Immature natural killer cell (primary cell): ENCODE results near the gene RIOK2. TPM values are rescaled to one million over a fixed set of nuclear protein-coding genes. Genes with fewer than 3 reads are reported as not detected.

Source experiments
- DNase-seq, 3 donors: peaks; one replicate each; pipeline ENCODE4 v3.0.0; 2022; ENCODE audit warnings: mixed read lengths in 1 of 3
- H3K27ac Mint-ChIP-seq, 6 donors: one replicate each; pipeline ENCODE4 v1.8.0; 2020; ENCODE audit warnings: mixed read lengths in 6 of 6, mild to moderate bottlenecking in 5 of 6, inconsistent platforms in 4 of 6, moderate library complexity in 3 of 6
- H3K27me3 Mint-ChIP-seq, 3 donors: one replicate each; pipeline ENCODE4 v1.8.0; 2020 to 2021; ENCODE audit warnings: low read depth in 3 of 3, mild to moderate bottlenecking in 3 of 3, mixed read lengths in 3 of 3, moderate library complexity in 3 of 3, inconsistent platforms in 1 of 3
- H3K36me3 Mint-ChIP-seq, 3 donors: one replicate each; pipeline ENCODE4 v1.8.0; 2020; ENCODE audit warnings: mixed read lengths in 3 of 3, inconsistent platforms in 2 of 3, mild to moderate bottlenecking in 2 of 3
- H3K4me1 Mint-ChIP-seq, 2 donors: one replicate each; pipeline ENCODE4 v1.8.0; 2020; ENCODE audit warnings: inconsistent platforms in 2 of 2, mild to moderate bottlenecking in 2 of 2, mixed read lengths in 2 of 2, moderate library complexity in 1 of 2
- H3K4me3 Mint-ChIP-seq, 5 donors: one replicate each; pipeline ENCODE4 v1.8.0; 2020; ENCODE audit warnings: mild to moderate bottlenecking in 5 of 5, mixed read lengths in 5 of 5, inconsistent platforms in 3 of 5, moderate library complexity in 3 of 5
- H3K9me3 Mint-ChIP-seq, 6 donors: one replicate each; pipeline ENCODE4 v1.8.0; 2020; ENCODE audit warnings: mild to moderate bottlenecking in 6 of 6, mixed read lengths in 6 of 6, inconsistent platforms in 4 of 6, moderate library complexity in 3 of 6
- polyA plus RNA-seq, 3 donors: library from polyadenylated mRNA; unstranded; fragments of 300-500 nt; fragmentation: Illumina TruSeq; gene quantifications; one replicate each; pipeline ENCODE4 v1.2.3, GENCODE V29; 2021

Gene RIOK2
- polyA plus RNA-seq, 3 donors from 2014 or later: 10.6 to 15.8 (median 14.8) TPM

DNA sequence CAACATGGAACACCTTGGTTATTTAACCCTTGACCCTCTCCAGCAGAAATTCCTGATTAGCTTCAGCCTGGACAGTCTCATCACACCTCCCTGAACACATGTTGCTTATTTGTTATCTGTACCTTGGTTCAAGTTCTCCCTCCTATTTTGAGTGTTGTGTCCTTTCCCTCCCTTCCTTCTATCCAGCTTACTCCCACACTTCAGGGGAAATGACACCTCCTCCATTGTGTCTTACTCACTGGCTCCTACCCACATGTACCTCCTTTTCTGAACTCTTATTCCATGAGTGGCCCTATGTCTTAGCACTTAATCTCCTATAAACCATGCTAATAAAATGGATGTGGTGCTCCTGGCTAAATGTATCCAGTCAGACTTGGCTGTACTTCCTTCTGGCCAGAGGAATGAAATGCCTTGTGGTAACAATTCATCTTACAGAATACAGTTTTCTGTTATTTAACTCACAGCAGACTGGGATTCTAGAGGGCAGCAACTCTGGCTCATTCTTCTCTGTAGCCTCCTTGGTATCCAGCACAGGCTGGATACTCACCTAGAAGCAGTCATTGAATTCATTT lies 51.8 kb downstream of the RIOK2 start:
- no peaks in the 10 kb centered on the region for H3K36me3 Mint-ChIP-seq
- H3K4me3 Mint-ChIP-seq: no peak overlapping the region
- no peak for DNase-seq
- H3K9me3 Mint-ChIP-seq: no peaks in the 10 kb centered on the region
- H3K27me3 Mint-ChIP-seq: peaks cover 0 to 4% (median 0%) of the 10 kb centered on the region in 3 donors
- no peak overlapping the region for H3K27ac Mint-ChIP-seq
- no peaks in the 10 kb centered on the region for H3K4me1 Mint-ChIP-seq

DNA sequence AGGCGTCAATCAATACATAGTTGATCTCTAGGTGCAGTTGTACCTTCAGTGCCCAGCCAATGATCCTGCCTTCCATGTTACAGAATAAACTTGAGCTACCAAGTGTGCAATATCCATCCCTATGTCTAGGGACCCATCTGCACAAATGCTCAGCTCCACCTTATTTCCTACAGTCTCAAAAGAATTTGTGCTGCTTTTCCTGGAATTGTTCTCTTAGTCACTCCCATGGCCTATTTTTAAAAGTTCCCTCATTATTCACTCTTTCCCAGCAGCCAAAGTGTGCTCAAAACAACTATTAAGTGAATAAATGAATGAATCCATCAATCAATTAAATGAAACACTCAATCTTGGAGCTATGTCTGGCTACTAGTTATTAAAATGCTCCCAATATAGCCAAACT lies 55.3 kb downstream of the RIOK2 start:
- Mint-ChIP-seq H3K27ac (no peak overlapping the region), H3K27me3 (no peaks in the 10 kb centered on the region), H3K9me3 (no peaks in the 10 kb centered on the region), H3K36me3 (no peaks in the 10 kb centered on the region), H3K4me1 (no peaks in the 10 kb centered on the region), H3K4me3 (no peak overlapping the region)
- DNase-seq: no peak

DNA sequence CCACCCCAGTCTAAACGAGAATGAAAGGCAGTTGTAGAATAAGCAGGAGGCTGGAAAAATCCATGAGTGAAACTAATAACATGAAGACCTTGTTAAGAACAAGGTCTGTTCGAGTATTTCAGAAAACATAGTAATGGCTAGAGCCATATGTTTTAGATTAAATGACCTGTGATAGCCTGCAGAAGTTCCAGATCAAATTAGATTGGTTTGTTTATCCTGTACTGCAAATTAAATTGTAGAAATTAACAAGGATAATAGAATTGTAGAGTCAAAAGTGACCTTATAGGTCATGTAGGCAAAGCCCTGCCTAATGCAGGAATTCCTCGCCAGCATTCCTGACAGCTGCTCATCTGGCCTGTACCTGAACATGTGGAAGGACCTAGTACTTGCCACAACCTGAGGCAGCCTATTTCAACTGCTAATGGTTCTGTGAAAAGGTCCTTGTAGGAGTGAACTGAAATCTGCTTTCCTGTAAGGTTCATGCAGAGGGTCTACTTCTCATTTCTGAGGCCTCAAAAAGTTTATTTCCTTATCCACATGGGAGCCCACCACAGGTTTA lies 57.8 kb downstream of the RIOK2 start:
- H3K27ac Mint-ChIP-seq: no peak overlapping the region
- H3K9me3 Mint-ChIP-seq: no peaks in the 10 kb centered on the region
- H3K27me3 Mint-ChIP-seq: no peaks in the 10 kb centered on the region
- H3K4me1 Mint-ChIP-seq: no peaks in the 10 kb centered on the region
- no peak for DNase-seq
- no peaks in the 10 kb centered on the region for H3K36me3 Mint-ChIP-seq
- H3K4me3 Mint-ChIP-seq: no peak overlapping the region

DNA sequence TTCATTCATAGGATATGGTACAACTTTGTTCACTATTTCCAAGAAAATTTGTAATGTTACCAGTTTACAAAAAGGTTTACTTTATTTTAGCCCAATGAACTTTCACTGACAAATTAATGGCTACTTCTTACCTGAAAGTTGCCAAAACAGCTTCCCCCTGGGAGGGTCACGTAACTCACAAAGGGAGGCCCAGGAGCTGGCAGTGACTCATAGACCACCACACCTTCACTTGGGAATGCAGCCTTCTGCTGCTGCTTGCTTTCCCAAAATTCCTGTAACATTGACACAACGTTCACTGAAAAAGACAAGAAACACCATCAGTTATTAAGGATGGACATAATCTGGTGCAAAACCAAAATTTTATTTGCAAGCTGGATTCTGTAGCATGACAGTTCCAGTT lies 58.7 kb downstream of the RIOK2 start:
- no peak overlapping the region for H3K27ac Mint-ChIP-seq

DNA sequence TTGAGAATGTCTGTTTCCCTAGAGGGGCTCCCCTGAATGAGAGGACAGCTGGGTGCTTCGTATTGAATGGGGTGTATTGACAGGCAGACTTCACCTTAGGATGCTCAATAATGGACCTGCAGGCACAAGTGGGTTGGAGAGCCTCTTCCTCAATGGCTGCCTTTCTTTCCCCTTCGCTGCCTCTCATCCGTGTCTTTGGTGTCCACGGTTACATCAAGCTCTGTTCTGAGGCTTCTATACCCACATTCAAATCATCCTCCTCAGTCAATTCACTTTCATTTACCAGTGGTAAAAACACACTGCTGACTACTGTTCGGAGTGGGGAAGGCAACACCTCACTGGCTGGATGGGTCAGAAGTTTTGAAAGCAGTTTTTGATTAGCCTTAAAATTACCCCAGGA lies 61.2 kb downstream of the RIOK2 start:
- DNase-seq: no peak
- no peaks in the 10 kb centered on the region for H3K4me1 Mint-ChIP-seq
- H3K27ac Mint-ChIP-seq: no peak overlapping the region
- H3K9me3 Mint-ChIP-seq: no peaks in the 10 kb centered on the region
- no peak overlapping the region for H3K4me3 Mint-ChIP-seq
- H3K36me3 Mint-ChIP-seq: no peaks in the 10 kb centered on the region
- H3K27me3 Mint-ChIP-seq: no peaks in the 10 kb centered on the region

More for the DNA sequence above, 58.7 kb downstream of the RIOK2 start:
- no peaks in the 10 kb centered on the region for H3K9me3 Mint-ChIP-seq
- H3K4me1 Mint-ChIP-seq: no peaks in the 10 kb centered on the region
- no peak overlapping the region for H3K4me3 Mint-ChIP-seq
- H3K36me3 Mint-ChIP-seq: no peaks in the 10 kb centered on the region
- H3K27me3 Mint-ChIP-seq: no peaks in the 10 kb centered on the region
- DNase-seq: no peak

DNA sequence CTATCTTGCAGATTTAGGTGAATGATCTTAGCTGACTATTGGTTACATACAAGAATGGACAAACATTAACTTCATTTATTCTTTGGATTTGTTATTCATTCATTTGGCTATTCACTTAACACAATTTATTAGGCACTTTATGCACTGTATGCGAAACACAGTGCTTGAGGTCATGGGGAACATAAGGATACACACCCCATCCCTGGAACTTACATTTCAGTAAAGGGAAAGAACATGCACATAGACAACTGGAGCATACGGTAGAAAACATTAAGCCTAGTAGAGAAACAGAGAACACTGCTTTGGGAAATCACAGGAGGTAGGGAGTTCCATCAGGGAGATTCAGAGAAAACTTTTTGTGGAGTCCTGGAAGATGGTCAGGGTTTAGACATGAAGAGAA lies 62.9 kb downstream of the RIOK2 start:
- peaks cover 0 to 2% (median 0%) of the 10 kb centered on the region in 3 donors for H3K27me3 Mint-ChIP-seq
- H3K4me3 Mint-ChIP-seq: no peak overlapping the region
- no peak overlapping the region for H3K27ac Mint-ChIP-seq
- no peaks in the 10 kb centered on the region for H3K36me3 Mint-ChIP-seq
- no peaks in the 10 kb centered on the region for H3K4me1 Mint-ChIP-seq
- no peak for DNase-seq
- H3K9me3 Mint-ChIP-seq: no peaks in the 10 kb centered on the region

DNA sequence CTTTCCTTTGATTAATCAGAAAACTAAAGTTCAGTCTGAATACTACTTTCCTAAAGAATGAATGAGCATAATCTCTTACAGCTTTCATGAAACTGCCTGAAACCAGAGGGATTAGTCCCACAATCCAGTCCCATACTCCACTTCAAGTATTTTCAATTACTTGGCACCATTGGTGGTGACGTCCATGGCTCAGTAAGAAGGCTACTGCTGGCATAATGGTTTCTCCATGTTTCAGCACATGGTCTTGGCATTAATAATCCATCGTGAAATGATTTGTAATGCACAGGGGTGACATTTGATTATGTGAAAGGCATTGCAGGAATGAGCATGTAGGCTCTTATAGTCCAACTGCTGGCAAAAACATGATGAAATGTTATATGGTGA lies 64.0 kb downstream of the RIOK2 start:
- H3K27me3 Mint-ChIP-seq: peaks cover 0 to 2% (median 0%) of the 10 kb centered on the region in 3 donors
- no peak overlapping the region for H3K27ac Mint-ChIP-seq
- no peaks in the 10 kb centered on the region for H3K36me3 Mint-ChIP-seq
- no peak overlapping the region for H3K4me3 Mint-ChIP-seq
- H3K4me1 Mint-ChIP-seq: no peaks in the 10 kb centered on the region
- H3K9me3 Mint-ChIP-seq: no peaks in the 10 kb centered on the region
- no peak for DNase-seq

DNA sequence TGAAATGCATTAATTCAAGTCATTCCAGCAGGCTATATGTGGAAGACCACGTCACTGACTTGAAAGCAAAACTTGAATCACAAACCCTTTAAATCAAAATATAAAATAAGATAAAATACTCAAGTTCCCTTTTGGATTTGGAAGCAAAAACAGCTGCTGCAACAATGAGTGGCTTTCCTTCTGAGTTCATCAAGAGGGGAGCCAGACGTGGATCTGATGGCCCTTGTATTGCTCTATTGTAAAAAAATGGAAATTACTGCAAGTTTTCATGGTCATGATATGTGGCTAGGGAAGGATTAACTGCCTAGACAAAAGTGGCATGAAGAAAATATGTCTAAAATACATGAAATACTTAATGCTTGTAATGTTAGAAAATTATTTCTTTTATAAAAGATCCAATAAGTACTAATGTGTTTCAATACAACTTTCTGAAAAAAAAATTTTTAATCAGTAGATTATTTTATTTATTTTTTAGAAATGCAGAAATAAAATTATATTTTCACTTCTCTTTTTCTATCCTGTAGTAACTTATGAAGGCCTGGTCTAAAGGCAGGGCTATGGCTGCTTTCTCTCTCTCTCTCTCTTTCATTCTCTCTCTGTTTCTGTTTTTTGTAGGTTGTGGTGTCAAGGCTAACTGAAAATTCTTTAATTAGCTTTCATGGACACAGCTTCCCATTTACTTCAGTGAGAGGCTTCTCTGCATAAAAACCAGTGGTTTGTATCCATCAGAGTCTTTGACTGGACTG lies 64.6 kb downstream of the RIOK2 start:
- Mint-ChIP-seq H3K27ac (no peak overlapping the region), H3K4me3 (no peak overlapping the region), H3K9me3 (no peaks in the 10 kb centered on the region), H3K27me3 (peaks cover 0 to 2% (median 0%) of the 10 kb centered on the region in 3 donors), H3K36me3 (no peaks in the 10 kb centered on the region), H3K4me1 (no peaks in the 10 kb centered on the region)
- DNase-seq: no peak

DNA sequence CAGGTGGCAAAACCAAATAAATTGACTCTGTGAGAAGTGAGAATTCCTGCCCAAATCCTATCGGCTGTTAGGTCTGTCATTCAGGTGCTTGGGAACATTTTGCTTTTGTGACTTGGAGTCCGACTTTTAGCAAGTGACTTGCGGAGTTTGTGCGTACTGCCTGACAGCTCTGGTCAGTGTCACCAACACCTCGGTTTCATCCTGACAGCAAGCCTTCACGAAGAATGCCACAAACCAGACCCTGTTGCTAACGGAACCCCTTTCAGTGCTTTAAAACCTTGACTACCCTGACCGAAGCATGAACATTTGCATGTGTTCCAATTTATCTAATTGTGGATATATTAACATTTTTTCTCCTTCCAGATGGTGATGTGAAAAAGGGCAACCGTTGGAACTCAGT lies 67.1 kb downstream of the RIOK2 start:
- no peak for DNase-seq
- no peaks in the 10 kb centered on the region for H3K4me1 Mint-ChIP-seq
- H3K4me3 Mint-ChIP-seq: no peak overlapping the region
- H3K9me3 Mint-ChIP-seq: no peaks in the 10 kb centered on the region
- H3K27me3 Mint-ChIP-seq: peaks cover 0 to 2% (median 0%) of the 10 kb centered on the region in 3 donors
- H3K27ac Mint-ChIP-seq: no peak overlapping the region
- H3K36me3 Mint-ChIP-seq: no peaks in the 10 kb centered on the region

DNA sequence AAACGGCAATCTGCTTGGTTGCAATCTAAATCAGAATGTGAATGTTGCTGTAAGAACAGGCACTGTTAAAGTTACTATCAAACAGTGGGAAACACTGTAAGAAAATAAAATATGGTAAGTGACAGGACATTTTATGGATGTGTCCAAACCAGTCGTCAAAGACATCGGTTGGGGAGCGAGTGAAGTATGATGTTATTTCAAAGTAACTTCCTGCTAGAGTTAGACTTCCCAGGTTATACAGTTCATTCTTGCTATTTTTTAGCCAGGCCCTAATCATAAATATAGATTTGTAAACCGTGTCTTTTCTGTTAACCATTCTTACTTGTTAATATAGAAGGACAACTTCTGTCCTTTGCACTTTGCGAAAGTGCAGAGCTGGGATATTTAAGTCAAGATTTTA lies 70.8 kb downstream of the RIOK2 start:
- Mint-ChIP-seq H3K36me3 (no peaks in the 10 kb centered on the region), H3K27ac (no peak overlapping the region), H3K4me3 (no peak overlapping the region), H3K4me1 (no peaks in the 10 kb centered on the region), H3K27me3 (peaks cover 0 to 4% (median 0%) of the 10 kb centered on the region in 3 donors), H3K9me3 (no peaks in the 10 kb centered on the region)
- no peak for DNase-seq

DNA sequence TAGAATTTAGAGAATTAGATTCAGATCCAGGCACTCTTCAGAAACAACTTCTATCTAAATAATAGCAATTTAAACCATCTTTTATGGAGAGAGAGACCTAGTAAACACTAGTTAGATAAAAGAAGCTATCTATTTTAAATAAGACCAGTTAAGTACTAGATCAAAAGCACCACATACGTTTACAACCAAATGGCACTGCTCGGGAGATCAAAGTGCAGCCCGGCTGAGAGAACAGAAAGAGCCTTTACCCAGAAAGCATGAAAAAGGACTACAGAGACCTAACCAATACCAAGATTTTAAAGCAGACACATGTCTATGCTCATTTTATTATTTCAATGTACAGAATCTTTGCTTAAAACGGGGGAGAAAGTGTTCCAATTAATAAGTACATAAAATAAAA lies 71.4 kb downstream of the RIOK2 start:
- H3K27ac Mint-ChIP-seq: no peak overlapping the region
- no peaks in the 10 kb centered on the region for H3K36me3 Mint-ChIP-seq
- H3K4me1 Mint-ChIP-seq: no peaks in the 10 kb centered on the region
- no peaks in the 10 kb centered on the region for H3K9me3 Mint-ChIP-seq
- DNase-seq: no peak
- H3K4me3 Mint-ChIP-seq: no peak overlapping the region
- H3K27me3 Mint-ChIP-seq: peaks cover 0 to 4% (median 0%) of the 10 kb centered on the region in 3 donors

DNA sequence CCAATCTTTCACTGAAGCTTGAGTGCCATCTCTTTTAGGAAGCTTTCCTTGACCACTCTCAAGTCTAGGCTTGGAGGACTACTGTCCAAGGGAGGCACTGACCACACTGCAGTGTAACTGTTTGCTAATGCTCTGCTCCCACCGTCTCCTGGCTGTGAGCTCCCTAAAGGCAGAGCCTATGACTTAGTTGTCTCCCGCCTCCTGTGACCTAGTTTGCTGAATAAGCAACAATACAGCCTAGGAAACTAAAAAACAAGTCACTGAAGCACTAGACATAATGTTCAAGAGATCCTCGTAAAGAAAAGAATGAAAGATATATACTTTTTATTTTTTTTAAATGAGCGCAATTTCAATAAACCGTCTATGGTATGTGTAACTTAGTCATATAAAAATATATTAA lies 72.0 kb downstream of the RIOK2 start:
- no peaks in the 10 kb centered on the region for H3K4me1 Mint-ChIP-seq
- no peaks in the 10 kb centered on the region for H3K36me3 Mint-ChIP-seq
- H3K4me3 Mint-ChIP-seq: no peak overlapping the region
- no peaks in the 10 kb centered on the region for H3K9me3 Mint-ChIP-seq
- H3K27ac Mint-ChIP-seq: no peak overlapping the region
- peaks cover 0 to 4% (median 0%) of the 10 kb centered on the region in 3 donors for H3K27me3 Mint-ChIP-seq
- DNase-seq: no peak
